ENCODE measurements around the gene CACHD1.

GRCh38 chr1:64516803-64517568 lies 47.1 kb downstream of the CACHD1 start:
- no peak for TF ChIP-seq NRF1 (IDR thresholded peaks at IDR 0.05; ENCODE audit: low read depth, low read length)
- no peak for TF ChIP-seq CTCF (IDR thresholded peaks at IDR 0.05)
- no peak for TF ChIP-seq RFX5 (IDR thresholded peaks at IDR 0.05; ENCODE audit: low read length)
- TF ChIP-seq EZH2phosphoT487 (IDR thresholded peaks at IDR 0.05; ENCODE audit: borderline replicate concordance, low read depth) = no peak
- no peak for TF ChIP-seq REST (IDR thresholded peaks at IDR 0.05; ENCODE audit: low read depth, low read length)
- TF ChIP-seq MXI1 (IDR thresholded peaks at IDR 0.05; ENCODE audit: low read depth, low read length) = no peak
- peak; percentile 93 for TF ChIP-seq TCF12 (IDR thresholded peaks at IDR 0.05)
- TF ChIP-seq RXRA (IDR thresholded peaks at IDR 0.05; ENCODE audit: borderline replicate concordance, low read depth) = peak; percentile 45; the same call in 1 of the 2 replicates
